Liver (tissue), 3 donors: ENCODE data around the gene MIGA1.

Experiments used
- CTCF ChIP-seq: fragments of 150-350 bp; IDR thresholded peaks from 2 replicates; pipeline ENCODE4 v1.5.1; 2017; ENCODE audit warnings: improper control_type of control experiment, low read depth, low read length; ENCODE audit not compliant: missing input control
- EGR1 ChIP-seq, 2 donors: IDR thresholded peaks; 2 replicates each; pipeline ENCODE4 v1.6.1; 2016 to 2018; ENCODE audit warnings: antibody characterized with exemption in 2 of 2, low read depth in 2 of 2
- FOXA1 ChIP-seq: IDR thresholded peaks from 2 replicates; pipeline ENCODE4 v1.6.1; 2016; ENCODE audit warnings: antibody characterized with exemption
- FOXA2 ChIP-seq: IDR thresholded peaks from 2 replicates; pipeline ENCODE4 v1.6.1; 2016; ENCODE audit warnings: antibody characterized with exemption
- JUND ChIP-seq, 2 donors: IDR thresholded peaks; 2 replicates each; pipeline ENCODE4 v1.6.1; 2016; ENCODE audit warnings: antibody characterized with exemption in 2 of 2
- RAD21 ChIP-seq, 2 donors: IDR thresholded peaks; 2 replicates each; pipeline ENCODE4 v1.6.1; 2016; ENCODE audit warnings: antibody characterized with exemption in 2 of 2, mild to moderate bottlenecking in 2 of 2
- REST ChIP-seq: IDR thresholded peaks from 2 replicates; pipeline ENCODE4 v1.6.1; 2016; ENCODE audit warnings: antibody characterized with exemption, mild to moderate bottlenecking
- SP1 ChIP-seq: IDR thresholded peaks from 2 replicates; pipeline ENCODE4 v1.6.1; 2018; ENCODE audit warnings: antibody characterized with exemption, mild to moderate bottlenecking
- TAF1 ChIP-seq: conservative IDR thresholded peaks from 2 replicates; pipeline ENCODE4 v1.6.1; 2016; ENCODE audit warnings: antibody characterized with exemption, mild to moderate bottlenecking
- donor health status: healthy.
- donor health status: healthy.

GRCh38 chr1:77824079-77824478, 44.6 kb downstream of the MIGA1 start:
- TF ChIP-seq SP1 (no peak), CTCF (no peak), RAD21 (IDR thresholded peaks at IDR 0.05) (no peak), JUND (IDR thresholded peaks at IDR 0.05) (no peak), TAF1 (no peak), FOXA1 (no peak), EGR1 (IDR thresholded peaks at IDR 0.05; ENCODE audit: low read depth in 2 of 2) (no peak), REST (no peak), FOXA2 (no peak)
